ENCODE results near the gene KCNMA1. TPM values are rescaled to one million over a fixed set of nuclear protein-coding genes. Genes with fewer than 3 reads are reported as not detected.

Gene KCNMA1
- total and polyA plus RNA-seq, 9 of the 15 experiments (the other 6 are each of a cell fraction or from before 2014, with no cell fraction given), result 0.01 to 0.95 (median 0.15) TPM; not detected in 4

GRCh38 chr10:77415313-77415960 lies 222.2 kb downstream of the KCNMA1 start:
- Histone ChIP-seq H4K20me1 (replicated peaks; ENCODE audit: control insufficient read depth, insufficient read depth, low read length) (peaks cover 9% of the 10 kb centered on the region; the same call in 1 of the 2 replicates), H3K9me3 (replicated peaks; ENCODE audit: control insufficient read depth, insufficient read depth, low read depth, low read length) (no peaks in the 10 kb centered on the region), H2AFZ (ENCODE audit: low read depth, low read length) (no peak overlapping the region), H3K4me3 (no peak overlapping the region), H3K9me1 (ENCODE audit: control insufficient read depth, insufficient read depth, low read length) (no peaks in the 10 kb centered on the region), H3K9ac (ENCODE audit: insufficient read depth in 1 of 2, low read depth in 2 of 2, low read length in 2 of 2) (no peak overlapping the region), H3K36me3 (ENCODE audit: control insufficient read depth, insufficient read depth, low read length) (no peaks in the 10 kb centered on the region), H3K27me3 (ENCODE audit: control insufficient read depth in 2 of 2, insufficient read depth in 2 of 2, low read length in 2 of 2) (peaks cover 7 to 50% of the 10 kb centered on the region in 2 experiments; a peak in 3 of 5 replicates), H3K27ac (ENCODE audit: extremely low read depth, low read depth, low read length) (no peak overlapping the region), H3K79me2 (ENCODE audit: control insufficient read depth, insufficient read depth, low read length) (no peaks in the 10 kb centered on the region), H3K4me2 (ENCODE audit: insufficient read depth, low read length) (no peak overlapping the region), H3K4me1 (replicated peaks in 1 of 2; ENCODE audit: control insufficient read depth in 2 of 2, insufficient read depth in 2 of 2, low read length in 2 of 2) (no peaks in the 10 kb centered on the region)
- BruUV-seq (replicated peaks), result no TSS peak
- FAIRE-seq (no peak), DNase-seq (ENCODE audit: extremely low read depth in 1 of 4, low spot score in 3 of 4) (no peak), ATAC-seq (no peak)
- no peak for TF ChIP-seq NFE2 (IDR thresholded peaks at IDR 0.05; ENCODE audit: low read depth)
- TF ChIP-seq CC2D1A (IDR thresholded peaks at IDR 0.05), result no peak
- TF ChIP-seq RBM15 (IDR thresholded peaks at IDR 0.05; ENCODE audit: insufficient read depth, low read length), result no peak
- TF ChIP-seq NR2F6 (CRISPR knock-in tag; IDR thresholded peaks at IDR 0.05), result no peak
- TF ChIP-seq ZKSCAN3 (CRISPR knock-in tag; IDR thresholded peaks at IDR 0.05), result no peak
- TF ChIP-seq NFXL1 (CRISPR knock-in tag; IDR thresholded peaks at IDR 0.05), result no peak
- no peak for TF ChIP-seq ZNF398 (CRISPR knock-in tag; IDR thresholded peaks at IDR 0.05)
- ChIA-PET POLR2A (interaction anchor here (0.6 to 0.9 kb wide), 2 partner anchors 16 to 77 kb away, joined by 3 read pairs; no protein-coding TSS in a partner anchor), CTCF (ENCODE audit: low intra/inter-chr PET ratio) (interaction anchor here (0.6 kb wide), 1 partner anchor 163 kb away, joined by 3 read pairs; no protein-coding TSS in a partner anchor)
- 0% methylated on average over 6 of the region's 6 CpGs for WGBS (ENCODE audit: insufficient coverage, low coverage, missing lambda C conversion rate)
- intact Hi-C loops (cut with micrococcal nuclease), result no loop called here
- in situ Hi-C loops (cut with MboI), result no loop called here
